Measurements from ENCODE around the gene AATF.

GRCh38 chr17:36949461-36949927 lies 740 bp downstream of the AATF start:
- TF ChIP-seq, protein P1, sequence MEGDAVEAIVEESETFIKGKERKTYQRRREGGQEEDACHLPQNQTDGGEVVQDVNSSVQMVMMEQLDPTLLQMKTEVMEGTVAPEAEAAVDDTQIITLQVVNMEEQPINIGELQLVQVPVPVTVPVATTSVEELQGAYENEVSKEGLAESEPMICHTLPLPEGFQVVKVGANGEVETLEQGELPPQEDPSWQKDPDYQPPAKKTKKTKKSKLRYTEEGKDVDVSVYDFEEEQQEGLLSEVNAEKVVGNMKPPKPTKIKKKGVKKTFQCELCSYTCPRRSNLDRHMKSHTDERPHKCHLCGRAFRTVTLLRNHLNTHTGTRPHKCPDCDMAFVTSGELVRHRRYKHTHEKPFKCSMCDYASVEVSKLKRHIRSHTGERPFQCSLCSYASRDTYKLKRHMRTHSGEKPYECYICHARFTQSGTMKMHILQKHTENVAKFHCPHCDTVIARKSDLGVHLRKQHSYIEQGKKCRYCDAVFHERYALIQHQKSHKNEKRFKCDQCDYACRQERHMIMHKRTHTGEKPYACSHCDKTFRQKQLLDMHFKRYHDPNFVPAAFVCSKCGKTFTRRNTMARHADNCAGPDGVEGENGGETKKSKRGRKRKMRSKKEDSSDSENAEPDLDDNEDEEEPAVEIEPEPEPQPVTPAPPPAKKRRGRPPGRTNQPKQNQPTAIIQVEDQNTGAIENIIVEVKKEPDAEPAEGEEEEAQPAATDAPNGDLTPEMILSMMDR (IDR thresholded peaks at IDR 0.05): no peak
- no peak for TF ChIP-seq EP300 (IDR thresholded peaks at IDR 0.05)
- TF ChIP-seq POLR2A (IDR thresholded peaks at IDR 0.05): no peak

Measured in tibial nerve (tissue), 4 donors.